Colonic mucosa (tissue), 4 donors: ENCODE data around the gene BCAS4. TPM values are rescaled to one million over a fixed set of nuclear protein-coding genes. Genes with fewer than 3 reads are reported as not detected.
A peak's percentile ranks its signal among the peaks of the same experiment; 100 is the strongest.
"Not testable (repeated sequence)": the region's sequence is repeated elsewhere in the genome, so short reads cannot be mapped to it uniquely, and the experiment has no call there.

Source experiments
- DNase-seq: peaks from one replicate; pipeline ENCODE4 v3.0.0-alpha.2; 2020
- H3K27ac ChIP-seq: fragments of 200-600 bp; one replicate; pipeline ENCODE4 v1.8.0; 2021
- H3K27me3 ChIP-seq: fragments of 200-600 bp; one replicate; pipeline ENCODE4 v1.8.0; 2021
- H3K36me3 ChIP-seq: fragments of 200-600 bp; one replicate; pipeline ENCODE4 v1.8.0; 2021
- H3K4me1 ChIP-seq: fragments of 200-600 bp; one replicate; pipeline ENCODE4 v1.8.0; 2021; ENCODE audit warnings: mild to moderate bottlenecking
- H3K4me3 ChIP-seq: fragments of 200-600 bp; one replicate; pipeline ENCODE4 v1.8.0; 2021
- H3K9ac ChIP-seq, 2 donors: one replicate each; pipeline ENCODE4 v1.7.0; 2013; ENCODE audit warnings: control low read depth in 2 of 2, low read depth in 2 of 2, low read length in 2 of 2
- H3K9me3 ChIP-seq: fragments of 200-600 bp; one replicate; pipeline ENCODE4 v1.8.0; 2021
- CTCF ChIP-seq: fragments of 200-600 bp; IDR thresholded peaks from one replicate; pipeline ENCODE4 v1.8.0; 2022; ENCODE audit warnings: antibody characterized with exemption, mild to moderate bottlenecking
- intact Hi-C: fragments of 100-400 bp; cut with DNase I; formaldehyde crosslinking; loops from one replicate; pipeline ENCODE4 v1.14.1; 2022
- total RNA-seq, 2 donors: library from RNA; stranded (reverse); fragmentation: NEBNext Ultra II Directional in 1 of 2; extraction: Animal tissue kit (Norgen Biotek cat#: 25700) in 1 of 2; gene quantifications; one replicate each; pipeline ENCODE4 v1.2.1, GENCODE V29; 2021
- donor health status: healthy.
- donor health status: DM: no; HTN: no; CAD: no.
- donor health status: DM: no; HTN: no; CAD: no.

Gene BCAS4
- total RNA-seq, 2 donors from 2014 or later = 1.1 to 2.7 TPM

GRCh38 chr20:50792708-50793574, 1.9 kb upstream of the BCAS4 start:
- intact Hi-C loops = loop anchor here (5.0 kb wide), 1 partner anchor 134 kb away; no protein-coding TSS in a partner anchor
- DNase-seq = no peak
- Histone ChIP-seq H3K4me1 (peaks cover 7% of the 10 kb centered on the region), H3K27me3 (no peaks in the 10 kb centered on the region), H3K4me3 (no peak overlapping the region), H3K27ac (no peak overlapping the region), H3K9ac (no peak overlapping the region), H3K9me3 (no peaks in the 10 kb centered on the region), H3K36me3 (no peaks in the 10 kb centered on the region)
- no peak for TF ChIP-seq CTCF

GRCh38 chr20:50793575-50794016, 1.3 kb upstream of the BCAS4 start:
- H3K36me3 ChIP-seq, H3K9ac ChIP-seq, H3K27ac ChIP-seq, H3K4me3 ChIP-seq, H3K27me3 ChIP-seq, H3K9me3 ChIP-seq, H3K4me1 ChIP-seq: not testable (repeated sequence)
- DNase-seq = peak; percentile 54
- peak; percentile 37 for TF ChIP-seq CTCF
- intact Hi-C loops = loop anchor here (5.0 kb wide), 1 partner anchor 134 kb away; no protein-coding TSS in a partner anchor

GRCh38 chr20:50794181-50794845, 548 bp upstream of the BCAS4 start:
- TF ChIP-seq CTCF = no peak
- Histone ChIP-seq H3K9me3 (no peaks in the 10 kb centered on the region), H3K4me1 (peaks cover 7% of the 10 kb centered on the region), H3K27me3 (no peaks in the 10 kb centered on the region), H3K36me3 (no peaks in the 10 kb centered on the region), H3K27ac (no peak overlapping the region), H3K4me3 (peak overlapping the region; percentile 73), H3K9ac (no peak overlapping the region)
- intact Hi-C loops = loop anchor here (5.0 kb wide), 1 partner anchor 133 kb away; no protein-coding TSS in a partner anchor
- DNase-seq = no peak

- H3K9ac ChIP-seq = no peak overlapping the region
- H3K27ac ChIP-seq = no peak overlapping the region
- no peaks in the 10 kb centered on the region for H3K9me3 ChIP-seq
- no peak for TF ChIP-seq CTCF
- peaks cover 3% of the 10 kb centered on the region for H3K4me1 ChIP-seq
- no peak for DNase-seq
- H3K27me3 ChIP-seq = no peaks in the 10 kb centered on the region
- H3K36me3 ChIP-seq = no peaks in the 10 kb centered on the region
- H3K4me3 ChIP-seq = no peak overlapping the region
- intact Hi-C loops = no loop called here
These were observed 2.3 kb downstream of the BCAS4 start for GRCh38 chr20:50797142-50797541.

- no peak for DNase-seq
- TF ChIP-seq CTCF = no peak
- no peaks in the 10 kb centered on the region for H3K36me3 ChIP-seq
- H3K9me3 ChIP-seq = no peaks in the 10 kb centered on the region
- peaks cover 3% of the 10 kb centered on the region for H3K4me1 ChIP-seq
- no peak overlapping the region for H3K27ac ChIP-seq
- intact Hi-C loops = no loop called here
- no peak overlapping the region for H3K9ac ChIP-seq
- no peak overlapping the region for H3K4me3 ChIP-seq
- H3K27me3 ChIP-seq = no peaks in the 10 kb centered on the region
These were observed 3.8 kb downstream of the BCAS4 start for GRCh38 chr20:50798650-50799049.
